HL-60 (cell line): ENCODE measurements around the gene MYCBP2.
A peak's percentile ranks its signal among the peaks of the same experiment; 100 is the strongest.

Experiments used
- GABPA ChIP-seq: IDR thresholded peaks from 2 replicates; pipeline ENCODE4 v1.6.1; 2012; ENCODE audit warnings: low read depth
- POLR2AphosphoS5 ChIP-seq: IDR thresholded peaks from 2 replicates; pipeline ENCODE4 v1.6.1; 2012; ENCODE audit warnings: low read depth
- SPI1 ChIP-seq: IDR thresholded peaks from 2 replicates; pipeline ENCODE4 v1.6.1; 2012; ENCODE audit warnings: low read depth, mild to moderate bottlenecking, borderline replicate concordance
- TF ChIP-seq, protein P1 (sequence below): IDR thresholded peaks from one replicate; pipeline ENCODE4 v1.5.1; 2011; ENCODE audit warnings: low read length, control low read depth, inconsistent platforms; ENCODE audit not compliant: insufficient read depth
- TF ChIP-seq, protein P2 (sequence below): IDR thresholded peaks from 2 replicates; pipeline ENCODE4 v1.6.1; 2012; ENCODE audit warnings: low read depth; ENCODE audit not compliant: insufficient replicate concordance

DNA sequence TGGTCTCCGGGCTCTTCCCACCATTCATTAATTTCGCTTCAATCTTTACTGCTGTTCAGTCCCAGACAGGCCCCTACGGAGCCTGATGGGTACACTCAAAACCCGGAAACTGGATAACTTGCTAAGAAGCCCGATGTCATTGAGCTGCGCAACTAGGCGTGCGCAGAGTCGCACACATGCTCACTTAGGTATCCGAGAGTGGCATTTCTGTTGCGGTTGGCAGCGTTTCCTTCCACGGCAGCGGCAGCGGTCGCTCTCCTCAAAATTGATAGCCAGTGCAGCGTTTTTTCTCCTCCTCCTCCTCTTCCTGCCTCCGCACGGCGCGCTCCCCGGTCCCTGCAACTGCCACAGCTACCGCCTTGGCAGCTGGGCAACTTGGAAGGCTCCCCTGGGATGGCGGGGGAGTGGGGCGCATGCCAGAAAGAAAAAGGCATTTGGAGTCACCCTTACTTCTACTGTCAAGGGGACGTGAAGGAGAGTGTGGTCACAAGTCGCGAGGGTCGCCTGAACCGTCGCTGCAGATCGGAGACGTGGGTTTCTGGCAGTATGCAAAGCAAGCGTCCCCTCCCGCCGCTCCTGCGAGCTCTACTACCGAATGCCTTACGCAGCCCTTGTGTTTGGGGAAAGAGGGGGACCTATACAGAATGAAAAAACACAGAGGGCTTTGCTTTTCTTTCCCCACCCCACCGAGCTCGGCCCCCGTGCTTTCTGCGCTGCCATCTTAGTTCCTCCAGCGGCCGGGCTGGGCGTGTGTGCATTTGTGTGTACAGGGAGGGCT lies 2.4 kb upstream of the MYCBP2 start:
- TF ChIP-seq, protein P1, sequence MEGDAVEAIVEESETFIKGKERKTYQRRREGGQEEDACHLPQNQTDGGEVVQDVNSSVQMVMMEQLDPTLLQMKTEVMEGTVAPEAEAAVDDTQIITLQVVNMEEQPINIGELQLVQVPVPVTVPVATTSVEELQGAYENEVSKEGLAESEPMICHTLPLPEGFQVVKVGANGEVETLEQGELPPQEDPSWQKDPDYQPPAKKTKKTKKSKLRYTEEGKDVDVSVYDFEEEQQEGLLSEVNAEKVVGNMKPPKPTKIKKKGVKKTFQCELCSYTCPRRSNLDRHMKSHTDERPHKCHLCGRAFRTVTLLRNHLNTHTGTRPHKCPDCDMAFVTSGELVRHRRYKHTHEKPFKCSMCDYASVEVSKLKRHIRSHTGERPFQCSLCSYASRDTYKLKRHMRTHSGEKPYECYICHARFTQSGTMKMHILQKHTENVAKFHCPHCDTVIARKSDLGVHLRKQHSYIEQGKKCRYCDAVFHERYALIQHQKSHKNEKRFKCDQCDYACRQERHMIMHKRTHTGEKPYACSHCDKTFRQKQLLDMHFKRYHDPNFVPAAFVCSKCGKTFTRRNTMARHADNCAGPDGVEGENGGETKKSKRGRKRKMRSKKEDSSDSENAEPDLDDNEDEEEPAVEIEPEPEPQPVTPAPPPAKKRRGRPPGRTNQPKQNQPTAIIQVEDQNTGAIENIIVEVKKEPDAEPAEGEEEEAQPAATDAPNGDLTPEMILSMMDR = no peak
- TF ChIP-seq SPI1 (peak; percentile 49; the same call in 1 of the 2 replicates), POLR2AphosphoS5 (peak; percentile 96), GABPA (peak; percentile 83)
- TF ChIP-seq, protein P2, sequence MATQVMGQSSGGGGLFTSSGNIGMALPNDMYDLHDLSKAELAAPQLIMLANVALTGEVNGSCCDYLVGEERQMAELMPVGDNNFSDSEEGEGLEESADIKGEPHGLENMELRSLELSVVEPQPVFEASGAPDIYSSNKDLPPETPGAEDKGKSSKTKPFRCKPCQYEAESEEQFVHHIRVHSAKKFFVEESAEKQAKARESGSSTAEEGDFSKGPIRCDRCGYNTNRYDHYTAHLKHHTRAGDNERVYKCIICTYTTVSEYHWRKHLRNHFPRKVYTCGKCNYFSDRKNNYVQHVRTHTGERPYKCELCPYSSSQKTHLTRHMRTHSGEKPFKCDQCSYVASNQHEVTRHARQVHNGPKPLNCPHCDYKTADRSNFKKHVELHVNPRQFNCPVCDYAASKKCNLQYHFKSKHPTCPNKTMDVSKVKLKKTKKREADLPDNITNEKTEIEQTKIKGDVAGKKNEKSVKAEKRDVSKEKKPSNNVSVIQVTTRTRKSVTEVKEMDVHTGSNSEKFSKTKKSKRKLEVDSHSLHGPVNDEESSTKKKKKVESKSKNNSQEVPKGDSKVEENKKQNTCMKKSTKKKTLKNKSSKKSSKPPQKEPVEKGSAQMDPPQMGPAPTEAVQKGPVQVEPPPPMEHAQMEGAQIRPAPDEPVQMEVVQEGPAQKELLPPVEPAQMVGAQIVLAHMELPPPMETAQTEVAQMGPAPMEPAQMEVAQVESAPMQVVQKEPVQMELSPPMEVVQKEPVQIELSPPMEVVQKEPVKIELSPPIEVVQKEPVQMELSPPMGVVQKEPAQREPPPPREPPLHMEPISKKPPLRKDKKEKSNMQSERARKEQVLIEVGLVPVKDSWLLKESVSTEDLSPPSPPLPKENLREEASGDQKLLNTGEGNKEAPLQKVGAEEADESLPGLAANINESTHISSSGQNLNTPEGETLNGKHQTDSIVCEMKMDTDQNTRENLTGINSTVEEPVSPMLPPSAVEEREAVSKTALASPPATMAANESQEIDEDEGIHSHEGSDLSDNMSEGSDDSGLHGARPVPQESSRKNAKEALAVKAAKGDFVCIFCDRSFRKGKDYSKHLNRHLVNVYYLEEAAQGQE = peak; percentile 71
